Mesenchymal stem cell (in vitro differentiated cells and primary cell): ENCODE data around the gene BTBD2.
"Not testable (repeated sequence)": the region's sequence is repeated elsewhere in the genome, so short reads cannot be mapped to it uniquely, and the experiment has no call there.

ENCODE experiments used
- DNase-seq: peaks from one replicate; pipeline ENCODE4 v3.0.0-alpha.2; 2013
- H2AFZ ChIP-seq: one replicate; pipeline ENCODE4 v1.6.1; 2013; ENCODE audit warnings: low read depth, mild to moderate bottlenecking, control low read depth, inconsistent platforms, low read length, moderate library complexity
- H2AK5ac ChIP-seq: 2 replicates; pipeline ENCODE4 v1.6.1; 2013; ENCODE audit warnings: low read length, moderate library complexity, mild to moderate bottlenecking, inconsistent platforms; ENCODE audit not compliant: severe bottlenecking
- H2BK120ac ChIP-seq: one replicate; pipeline ENCODE4 v1.6.1; 2013; ENCODE audit warnings: low read depth, mild to moderate bottlenecking, inconsistent platforms, low read length, moderate library complexity
- H2BK12ac ChIP-seq, 2 experiments: one replicate each; pipeline ENCODE4 v1.6.1; 2013; ENCODE audit warnings: inconsistent platforms in 2 of 2, low read length in 2 of 2, mild to moderate bottlenecking in 2 of 2, moderate library complexity in 2 of 2, control low read depth in 1 of 2
- H2BK15ac ChIP-seq: one replicate; pipeline ENCODE4 v1.6.1; 2013; ENCODE audit warnings: mild to moderate bottlenecking, low read depth, inconsistent platforms; ENCODE audit not compliant: poor library complexity, severe bottlenecking
- H2BK5ac ChIP-seq: 2 replicates; pipeline ENCODE4 v1.6.1; 2013; ENCODE audit warnings: low read depth, mild to moderate bottlenecking, low read length, control low read depth, inconsistent platforms; ENCODE audit not compliant: poor library complexity, severe bottlenecking
- H3K14ac ChIP-seq, 2 experiments: one replicate each; pipeline ENCODE4 v1.6.1; 2013; ENCODE audit warnings: inconsistent platforms in 2 of 2, low read length in 2 of 2, control low read depth in 1 of 2, mild to moderate bottlenecking in 1 of 2, moderate library complexity in 1 of 2
- H3K18ac ChIP-seq, 2 experiments: one replicate each; pipeline ENCODE4 v1.6.1; 2013; ENCODE audit warnings: inconsistent platforms in 2 of 2, low read length in 2 of 2, control low read depth in 1 of 2, low read depth in 1 of 2, mild to moderate bottlenecking in 1 of 2
- H3K23ac ChIP-seq, 2 experiments: one replicate each; pipeline ENCODE4 v1.6.1; 2013; ENCODE audit warnings: inconsistent platforms in 2 of 2, low read length in 2 of 2, mild to moderate bottlenecking in 2 of 2, moderate library complexity in 2 of 2, control low read depth in 1 of 2
- H3K27ac ChIP-seq: 2 replicates; pipeline ENCODE4 v1.5.1; 2013; ENCODE audit warnings: mild to moderate bottlenecking, moderate library complexity, low read length, control low read depth, inconsistent platforms; ENCODE audit not compliant: poor library complexity, severe bottlenecking
- H3K27me3 ChIP-seq, 2 experiments: 2 replicates each; pipeline versions ENCODE4 v1.6.1 to v1.7.0; 2013; ENCODE audit warnings: low read length in 2 of 2, mild to moderate bottlenecking in 2 of 2, moderate library complexity in 2 of 2, control low read depth in 1 of 2, inconsistent platforms in 1 of 2; ENCODE audit not compliant: control insufficient read depth in 1 of 2, insufficient read depth in 1 of 2
- H3K36me3 ChIP-seq, 2 experiments: 2 replicates each; pipeline versions ENCODE4 v1.6.1 to v1.7.0; 2013; ENCODE audit warnings: low read length in 2 of 2, control low read depth in 1 of 2, inconsistent platforms in 1 of 2, low read depth in 1 of 2, mild to moderate bottlenecking in 1 of 2; ENCODE audit not compliant: insufficient read depth in 2 of 2, control insufficient read depth in 1 of 2
- H3K4ac ChIP-seq, 2 experiments: one replicate each; pipeline ENCODE4 v1.6.1; 2013; ENCODE audit warnings: inconsistent platforms in 2 of 2, low read length in 2 of 2, mild to moderate bottlenecking in 2 of 2, moderate library complexity in 2 of 2, control low read depth in 1 of 2, low read depth in 1 of 2
- H3K4me1 ChIP-seq: 2 replicates; pipeline ENCODE4 v1.6.1; 2013; ENCODE audit warnings: low read depth, low read length, control low read depth; ENCODE audit not compliant: control insufficient read depth, insufficient read depth
- H3K4me2 ChIP-seq: 2 replicates; pipeline ENCODE4 v1.6.1; 2013; ENCODE audit warnings: low read length, mild to moderate bottlenecking, inconsistent platforms; ENCODE audit not compliant: poor library complexity, severe bottlenecking
- H3K4me3 ChIP-seq, 2 experiments: 2 replicates each; pipeline versions ENCODE4 v1.5.1 to v1.7.0; 2013; ENCODE audit warnings: low read length in 2 of 2, mild to moderate bottlenecking in 2 of 2, control low read depth in 1 of 2, low read depth in 1 of 2; ENCODE audit not compliant: insufficient read depth in 1 of 2
- H3K79me1 ChIP-seq: replicated peaks from 2 replicates; pipeline ENCODE4 v1.6.1; 2013; ENCODE audit warnings: mild to moderate bottlenecking, control low read depth, low read length, inconsistent platforms; ENCODE audit not compliant: poor library complexity, severe bottlenecking
- H3K9ac ChIP-seq: 2 replicates; pipeline ENCODE4 v1.7.0; 2013; ENCODE audit warnings: mild to moderate bottlenecking, low read length, moderate library complexity
- H3K9me3 ChIP-seq: 2 replicates; pipeline ENCODE4 v1.7.0; 2013; ENCODE audit warnings: mild to moderate bottlenecking, low read length; ENCODE audit not compliant: control insufficient read depth
- H4K8ac ChIP-seq: one replicate; pipeline ENCODE4 v1.6.1; 2013; ENCODE audit warnings: inconsistent platforms, mild to moderate bottlenecking, low read length, moderate library complexity
- H4K91ac ChIP-seq: one replicate; pipeline ENCODE4 v1.6.1; 2013; ENCODE audit warnings: mild to moderate bottlenecking, low read length, inconsistent platforms
- WGBS: methylation state at CpG from one replicate; pipeline ENCODE4 v1.1.7; 2013; ENCODE audit warnings: mixed read lengths; 5-methylcytosine and 5-hydroxymethylcytosine counted together

BTBD2 gene

DNA sequence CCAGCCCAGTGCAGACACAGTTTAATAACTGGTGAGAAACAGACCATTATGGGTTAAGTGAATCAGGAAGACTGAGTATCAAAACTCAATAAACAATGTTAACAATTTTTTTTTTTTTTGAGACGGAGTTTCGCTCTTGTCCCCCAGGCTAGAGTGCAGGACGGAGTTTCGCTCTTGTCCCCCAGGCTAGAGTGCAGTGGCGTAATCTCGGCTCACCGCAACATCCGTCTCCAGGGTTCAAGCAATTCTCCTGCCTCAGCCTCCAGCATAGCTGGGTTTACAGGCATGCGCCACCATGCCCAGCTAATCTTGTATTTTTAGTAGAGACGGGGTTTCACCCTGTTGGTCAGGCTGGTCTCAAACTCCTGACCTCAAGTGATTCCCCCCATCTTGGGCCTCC is 27.1 kb downstream of the BTBD2 start:
- H2BK5ac ChIP-seq, H3K4me2 ChIP-seq, H3K18ac ChIP-seq, H2BK12ac ChIP-seq, H3K4me3 ChIP-seq, H3K4me1 ChIP-seq, H3K27me3 ChIP-seq, H3K27ac ChIP-seq, H3K9me3 ChIP-seq, H2AK5ac ChIP-seq, DNase-seq, H3K9ac ChIP-seq, H2BK120ac ChIP-seq, H4K8ac ChIP-seq, H2BK15ac ChIP-seq, H3K4ac ChIP-seq, H4K91ac ChIP-seq, H3K23ac ChIP-seq, H2AFZ ChIP-seq, H3K14ac ChIP-seq: not testable (repeated sequence)
- 95% methylated on average over 10 of the region's 10 CpGs for WGBS
- Histone ChIP-seq H3K36me3 (peaks cover 73 to 90% of the 10 kb centered on the region in 2 experiments), H3K79me1 (peaks cover 18% of the 10 kb centered on the region)

DNA sequence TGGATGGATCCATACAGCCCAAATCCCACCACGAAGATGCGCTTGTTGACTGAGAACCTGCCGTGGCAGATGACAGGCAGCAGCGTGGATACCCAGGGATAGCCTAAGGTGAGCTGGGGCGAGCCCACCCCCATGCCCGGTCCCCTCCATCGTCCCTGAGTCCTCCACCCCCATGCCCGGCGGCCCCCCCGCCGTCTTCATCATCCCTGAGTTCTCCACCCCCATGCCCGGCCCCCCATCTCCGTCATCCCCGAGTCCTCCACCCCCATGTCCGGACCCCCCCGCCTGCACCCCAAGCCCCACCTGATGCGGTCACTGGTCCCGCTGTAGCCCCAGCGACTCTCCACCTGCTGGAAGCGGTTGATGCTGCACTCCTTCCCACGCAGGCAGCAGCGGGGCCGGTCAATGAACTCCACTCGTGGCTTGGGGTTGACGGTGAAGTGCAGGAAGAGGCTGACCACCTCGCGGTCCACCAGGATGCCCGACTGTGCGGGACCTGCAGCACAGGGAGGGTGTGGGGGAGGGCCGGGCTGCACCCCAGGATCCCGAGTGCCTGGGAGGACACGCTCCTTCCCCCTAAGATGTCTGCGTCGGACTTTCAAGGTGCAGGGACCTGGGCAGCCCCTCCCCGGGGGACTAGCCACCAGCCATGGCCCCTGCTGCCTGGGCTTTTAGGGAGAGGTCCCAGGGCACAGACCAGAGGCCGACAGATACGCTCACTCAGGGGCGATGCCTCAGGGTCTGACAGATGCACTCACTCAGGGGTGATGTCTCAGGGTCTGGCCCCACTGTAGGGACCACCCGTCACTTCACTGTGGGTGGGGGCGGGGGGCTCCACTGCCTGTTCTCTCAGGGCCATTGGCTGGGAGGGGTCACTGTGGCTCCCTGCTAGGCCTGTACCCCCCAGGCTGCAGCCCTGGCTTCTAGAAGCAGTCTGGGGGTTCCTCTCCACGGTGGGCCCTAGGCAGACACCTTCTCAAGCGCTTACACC is 28.0 kb downstream of the BTBD2 start:
- H2BK5ac ChIP-seq = no peak overlapping the region
- H4K8ac ChIP-seq = no peak overlapping the region
- no peak overlapping the region for H4K91ac ChIP-seq
- no peak overlapping the region for H3K23ac ChIP-seq
- H3K27ac ChIP-seq = no peak overlapping the region
- H2BK15ac ChIP-seq = no peak overlapping the region
- H2BK12ac ChIP-seq = no peak overlapping the region
- H3K4ac ChIP-seq = no peak overlapping the region
- H3K4me3 ChIP-seq = no peak overlapping the region
- H3K36me3 ChIP-seq = peaks cover 72 to 84% of the 10 kb centered on the region in 2 experiments
- H3K4me2 ChIP-seq = no peak overlapping the region
- DNase-seq = no peak
- no peaks in the 10 kb centered on the region for H3K27me3 ChIP-seq
- no peak overlapping the region for H3K14ac ChIP-seq
- H2AK5ac ChIP-seq = no peak overlapping the region
- no peak overlapping the region for H3K18ac ChIP-seq
- no peak overlapping the region for H2BK120ac ChIP-seq
- H3K79me1 ChIP-seq = peaks cover 14% of the 10 kb centered on the region
- 93% methylated on average over 35 of the region's 42 CpGs for WGBS
- H3K9ac ChIP-seq = no peak overlapping the region
- H3K9me3 ChIP-seq = no peaks in the 10 kb centered on the region
- no peak overlapping the region for H2AFZ ChIP-seq
- H3K4me1 ChIP-seq = no peaks in the 10 kb centered on the region

DNA sequence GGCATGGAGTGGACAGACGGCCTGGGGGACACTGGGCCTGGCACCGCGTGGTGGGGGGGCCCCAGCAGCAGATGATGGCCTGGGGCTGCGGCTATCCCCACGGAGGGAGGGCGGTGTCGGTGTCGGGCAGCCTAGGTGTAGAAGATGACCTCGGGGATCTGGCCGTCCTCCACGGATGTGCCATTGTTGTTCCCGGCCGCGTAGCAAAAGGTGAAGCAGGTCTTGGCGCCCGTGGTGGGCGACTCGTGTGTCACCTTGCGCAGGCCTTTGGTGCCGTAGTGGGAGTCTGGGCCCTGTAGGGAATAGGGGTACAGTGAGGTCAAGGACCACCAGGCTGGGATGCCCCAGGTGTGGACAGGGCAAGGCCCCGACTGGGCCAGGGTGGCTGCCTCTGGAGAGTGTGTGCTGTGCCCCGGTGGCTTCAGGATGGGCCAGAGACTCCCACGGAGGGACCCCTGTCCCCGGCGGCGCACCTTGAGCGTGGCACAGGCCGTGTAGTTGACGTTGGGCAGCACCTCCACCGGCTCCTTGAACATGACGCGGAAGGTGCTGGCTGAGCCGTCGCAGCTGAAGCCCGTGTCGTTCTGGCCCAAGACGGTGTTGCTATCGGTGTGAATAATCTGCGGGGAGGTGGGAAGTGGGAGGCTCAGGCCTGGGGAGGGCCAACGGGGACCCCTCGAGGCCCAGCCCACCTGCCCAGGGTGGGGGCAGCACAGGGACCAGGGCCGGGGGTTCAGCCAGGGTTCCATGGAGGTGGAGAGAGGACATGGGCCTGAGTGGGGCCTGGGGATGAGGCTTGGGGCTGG is 29.0 kb downstream of the BTBD2 start:
- H3K4ac ChIP-seq = no peak overlapping the region
- H4K8ac ChIP-seq = peak overlapping the region; percentile 38
- no peak overlapping the region for H2BK12ac ChIP-seq
- H3K9ac ChIP-seq = no peak overlapping the region
- H2AFZ ChIP-seq = no peak overlapping the region
- 94% methylated on average over 42 of the region's 42 CpGs for WGBS
- no peak overlapping the region for H3K27ac ChIP-seq
- no peak overlapping the region for H3K23ac ChIP-seq
- no peaks in the 10 kb centered on the region for H3K4me1 ChIP-seq
- no peak overlapping the region for H4K91ac ChIP-seq
- no peak overlapping the region for H3K4me2 ChIP-seq
- H2AK5ac ChIP-seq = no peak overlapping the region
- no peak overlapping the region for H3K4me3 ChIP-seq
- no peak overlapping the region for H3K18ac ChIP-seq
- H2BK15ac ChIP-seq = no peak overlapping the region
- H2BK120ac ChIP-seq = no peak overlapping the region
- peaks cover 16% of the 10 kb centered on the region for H3K79me1 ChIP-seq
- no peaks in the 10 kb centered on the region for H3K9me3 ChIP-seq
- peaks cover 79 to 90% of the 10 kb centered on the region in 2 experiments for H3K36me3 ChIP-seq
- no peaks in the 10 kb centered on the region for H3K27me3 ChIP-seq
- H3K14ac ChIP-seq = no peak overlapping the region
- DNase-seq = no peak
- no peak overlapping the region for H2BK5ac ChIP-seq
